ENCODE measurements around the gene POLRMT.

POLRMT gene

DNA sequence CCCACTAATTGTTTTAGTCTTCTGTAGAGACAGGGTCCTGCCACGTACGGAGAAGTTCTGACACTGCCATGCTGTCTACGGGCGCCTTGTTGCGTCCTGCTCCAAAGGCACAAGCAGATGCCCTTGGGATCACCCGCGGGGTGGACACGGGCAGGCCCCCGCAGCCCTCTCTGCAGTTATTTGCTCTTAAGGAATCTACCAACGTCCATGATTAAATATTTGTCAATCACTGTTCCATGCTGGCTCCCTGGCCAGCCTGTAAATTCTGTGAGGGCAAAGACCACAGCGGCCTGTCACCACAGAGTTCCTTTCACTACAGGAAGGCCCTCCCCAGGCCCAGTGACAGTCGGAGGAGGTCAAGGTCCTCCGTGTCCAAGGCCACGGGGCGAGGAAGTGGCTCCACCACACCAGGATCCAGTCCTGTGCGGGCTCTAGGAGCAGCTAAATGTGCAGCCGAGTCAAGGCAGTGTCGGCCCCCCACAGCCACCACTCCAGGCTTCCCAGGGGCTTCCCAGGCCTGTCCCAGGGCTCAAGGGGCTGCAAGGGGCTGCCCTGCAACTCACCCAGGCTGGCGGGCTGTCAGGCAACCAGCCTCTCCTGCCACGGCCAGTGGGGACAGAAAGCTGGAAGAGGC, 27.6 kb upstream of the POLRMT start:
- TF ChIP-seq SIN3A (IDR thresholded peaks at IDR 0.05; ENCODE audit: borderline replicate concordance, insufficient read depth, low read length) (no peak), POLR2AphosphoS5 (IDR thresholded peaks at IDR 0.05; ENCODE audit: low read depth, low read length) (no peak), TAF1 (IDR thresholded peaks at IDR 0.05; ENCODE audit: borderline replicate concordance, insufficient read depth, low read length) (no peak), FOXP2 (optimal IDR thresholded peaks at IDR 0.05; ENCODE audit: borderline replicate concordance, extremely low read depth, extremely low read length, insufficient read depth) (no peak)
- TF ChIP-seq, protein P1, sequence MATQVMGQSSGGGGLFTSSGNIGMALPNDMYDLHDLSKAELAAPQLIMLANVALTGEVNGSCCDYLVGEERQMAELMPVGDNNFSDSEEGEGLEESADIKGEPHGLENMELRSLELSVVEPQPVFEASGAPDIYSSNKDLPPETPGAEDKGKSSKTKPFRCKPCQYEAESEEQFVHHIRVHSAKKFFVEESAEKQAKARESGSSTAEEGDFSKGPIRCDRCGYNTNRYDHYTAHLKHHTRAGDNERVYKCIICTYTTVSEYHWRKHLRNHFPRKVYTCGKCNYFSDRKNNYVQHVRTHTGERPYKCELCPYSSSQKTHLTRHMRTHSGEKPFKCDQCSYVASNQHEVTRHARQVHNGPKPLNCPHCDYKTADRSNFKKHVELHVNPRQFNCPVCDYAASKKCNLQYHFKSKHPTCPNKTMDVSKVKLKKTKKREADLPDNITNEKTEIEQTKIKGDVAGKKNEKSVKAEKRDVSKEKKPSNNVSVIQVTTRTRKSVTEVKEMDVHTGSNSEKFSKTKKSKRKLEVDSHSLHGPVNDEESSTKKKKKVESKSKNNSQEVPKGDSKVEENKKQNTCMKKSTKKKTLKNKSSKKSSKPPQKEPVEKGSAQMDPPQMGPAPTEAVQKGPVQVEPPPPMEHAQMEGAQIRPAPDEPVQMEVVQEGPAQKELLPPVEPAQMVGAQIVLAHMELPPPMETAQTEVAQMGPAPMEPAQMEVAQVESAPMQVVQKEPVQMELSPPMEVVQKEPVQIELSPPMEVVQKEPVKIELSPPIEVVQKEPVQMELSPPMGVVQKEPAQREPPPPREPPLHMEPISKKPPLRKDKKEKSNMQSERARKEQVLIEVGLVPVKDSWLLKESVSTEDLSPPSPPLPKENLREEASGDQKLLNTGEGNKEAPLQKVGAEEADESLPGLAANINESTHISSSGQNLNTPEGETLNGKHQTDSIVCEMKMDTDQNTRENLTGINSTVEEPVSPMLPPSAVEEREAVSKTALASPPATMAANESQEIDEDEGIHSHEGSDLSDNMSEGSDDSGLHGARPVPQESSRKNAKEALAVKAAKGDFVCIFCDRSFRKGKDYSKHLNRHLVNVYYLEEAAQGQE (IDR thresholded peaks at IDR 0.05; ENCODE audit: insufficient read depth in 1 of 2, low read depth in 2 of 2, low read length in 2 of 2), result no peak

DNA sequence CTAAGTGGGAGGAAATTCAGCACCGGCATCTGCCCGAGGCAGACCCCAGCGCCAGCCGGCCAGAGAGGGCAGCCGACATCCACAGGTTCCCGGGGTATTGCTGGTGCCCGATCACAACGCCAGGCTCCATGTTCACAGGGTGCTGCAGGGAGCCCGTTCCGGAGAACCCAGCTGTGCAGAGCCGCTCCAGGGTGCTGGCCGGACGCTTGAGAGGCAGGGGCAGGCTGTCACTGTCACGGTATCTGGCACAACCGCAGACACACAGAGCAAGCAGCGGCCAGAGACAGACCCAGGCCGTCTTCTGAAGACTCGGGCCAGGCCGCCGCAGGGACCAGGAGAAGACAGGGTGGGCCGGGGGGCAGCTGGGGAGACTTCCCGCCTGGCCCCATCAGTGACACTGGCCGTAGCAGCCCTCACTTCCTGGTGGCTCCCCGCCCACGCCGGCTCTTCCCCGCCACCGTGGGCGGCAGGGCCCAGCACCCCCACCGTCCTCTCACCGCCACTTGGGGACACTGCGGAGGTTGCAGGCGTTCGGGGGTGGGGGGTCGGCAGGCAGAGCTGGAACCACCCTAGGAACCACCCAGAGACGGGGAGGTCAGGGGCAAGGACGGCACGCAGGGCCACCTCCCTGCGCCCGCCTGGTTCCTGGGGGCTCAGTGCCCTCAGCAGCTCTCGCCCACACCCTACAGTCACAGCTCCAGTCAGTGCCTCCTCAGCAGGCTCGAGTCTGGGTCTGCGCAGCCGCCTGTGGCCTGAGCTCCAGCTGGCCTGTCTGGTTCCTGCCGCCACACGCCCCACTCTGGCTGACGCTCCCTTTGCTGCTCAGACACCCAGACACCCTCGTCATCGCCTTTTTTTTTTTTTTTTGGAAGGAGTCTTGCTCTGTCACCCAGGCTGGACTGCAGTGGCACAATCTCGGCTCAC, 25.8 kb upstream of the POLRMT start:
- no peak for TF ChIP-seq POLR2AphosphoS5 (IDR thresholded peaks at IDR 0.05; ENCODE audit: low read depth, low read length)
- TF ChIP-seq, protein P1 (IDR thresholded peaks at IDR 0.05; ENCODE audit: insufficient read depth in 1 of 2, low read depth in 2 of 2, low read length in 2 of 2), result no peak
- no peak for TF ChIP-seq SIN3A (IDR thresholded peaks at IDR 0.05; ENCODE audit: borderline replicate concordance, insufficient read depth, low read length)
- no peak for TF ChIP-seq FOXP2 (optimal IDR thresholded peaks at IDR 0.05; ENCODE audit: borderline replicate concordance, extremely low read depth, extremely low read length, insufficient read depth)
- TF ChIP-seq TAF1 (IDR thresholded peaks at IDR 0.05; ENCODE audit: borderline replicate concordance, insufficient read depth, low read length), result no peak

DNA sequence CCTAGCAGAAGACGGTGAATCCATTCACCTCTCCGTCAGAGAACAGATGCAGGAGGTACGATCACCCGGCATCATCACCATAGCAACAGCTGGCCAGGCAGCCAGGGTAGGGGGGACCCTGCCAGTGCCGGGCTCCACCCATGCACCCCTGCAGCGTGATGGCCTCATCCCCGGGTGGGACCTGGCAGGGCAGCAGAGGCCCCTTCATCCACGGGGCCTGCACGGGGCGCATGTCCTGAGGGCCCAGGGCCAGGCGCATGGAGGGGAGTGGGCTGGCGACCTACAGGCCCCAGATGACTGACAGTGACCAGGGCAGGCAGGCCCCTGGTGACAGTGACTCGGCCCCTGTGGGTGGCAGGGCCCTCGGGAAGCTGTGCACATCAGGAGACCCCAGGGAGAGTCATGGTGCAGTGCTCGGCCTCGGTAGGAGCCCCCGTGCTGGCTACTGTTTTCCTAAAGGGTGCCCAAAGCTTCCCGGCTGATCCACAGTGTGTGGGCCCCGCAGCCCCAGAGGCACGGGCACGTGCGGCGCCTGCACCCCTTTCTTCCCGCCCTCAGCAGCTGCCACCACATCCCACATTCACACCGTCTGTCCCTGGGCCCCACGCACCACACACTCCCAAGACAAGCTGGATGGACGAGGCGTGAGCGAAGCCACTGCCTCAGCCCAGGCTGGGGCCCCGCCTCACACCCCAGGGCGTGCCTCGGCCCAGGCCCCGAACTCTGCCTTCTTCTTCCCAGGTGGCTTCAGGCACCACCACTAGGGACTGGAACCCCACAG, 24.9 kb upstream of the POLRMT start:
- TF ChIP-seq POLR2AphosphoS5 (IDR thresholded peaks at IDR 0.05; ENCODE audit: low read depth, low read length) (no peak), SIN3A (IDR thresholded peaks at IDR 0.05; ENCODE audit: borderline replicate concordance, insufficient read depth, low read length) (no peak), FOXP2 (optimal IDR thresholded peaks at IDR 0.05; ENCODE audit: borderline replicate concordance, extremely low read depth, extremely low read length, insufficient read depth) (no peak), TAF1 (IDR thresholded peaks at IDR 0.05; ENCODE audit: borderline replicate concordance, insufficient read depth, low read length) (no peak)
- TF ChIP-seq, protein P1 (IDR thresholded peaks at IDR 0.05; ENCODE audit: insufficient read depth in 1 of 2, low read depth in 2 of 2, low read length in 2 of 2), result no peak

DNA sequence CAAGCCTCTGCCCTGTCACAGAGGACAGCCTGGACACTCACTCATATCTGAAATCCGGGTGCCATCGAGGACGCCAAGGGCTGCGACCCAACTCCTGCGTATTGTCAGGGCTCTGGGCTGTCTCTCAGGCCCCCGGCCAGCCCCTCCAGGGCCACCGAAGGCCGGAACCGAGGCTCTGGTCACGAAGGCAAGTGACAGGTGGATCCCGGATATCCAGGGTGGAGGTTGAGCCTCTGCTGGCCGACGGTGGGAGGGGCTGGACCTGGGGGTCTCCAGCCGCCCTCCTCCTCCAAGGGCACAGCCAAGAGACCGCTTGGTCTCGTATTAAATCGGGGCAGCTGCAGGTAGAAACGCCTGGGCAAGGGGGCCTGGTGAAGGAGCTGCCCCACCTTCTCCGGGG, 24.3 kb upstream of the POLRMT start:
- no peak for TF ChIP-seq SIN3A (IDR thresholded peaks at IDR 0.05; ENCODE audit: borderline replicate concordance, insufficient read depth, low read length)
- TF ChIP-seq, protein P1 (IDR thresholded peaks at IDR 0.05; ENCODE audit: insufficient read depth in 1 of 2, low read depth in 2 of 2, low read length in 2 of 2), result no peak
- no peak for TF ChIP-seq POLR2AphosphoS5 (IDR thresholded peaks at IDR 0.05; ENCODE audit: low read depth, low read length)
- no peak for TF ChIP-seq FOXP2 (optimal IDR thresholded peaks at IDR 0.05; ENCODE audit: borderline replicate concordance, extremely low read depth, extremely low read length, insufficient read depth)
